Measurements from ENCODE around the gene ELMO1. TPM values are rescaled to one million over a fixed set of nuclear protein-coding genes. Genes with fewer than 3 reads are reported as not detected.

The ELMO1 gene
- total RNA-seq, 4 donors from 2014 or later: 58.7 to 293 (median 81.0) TPM

DNA sequence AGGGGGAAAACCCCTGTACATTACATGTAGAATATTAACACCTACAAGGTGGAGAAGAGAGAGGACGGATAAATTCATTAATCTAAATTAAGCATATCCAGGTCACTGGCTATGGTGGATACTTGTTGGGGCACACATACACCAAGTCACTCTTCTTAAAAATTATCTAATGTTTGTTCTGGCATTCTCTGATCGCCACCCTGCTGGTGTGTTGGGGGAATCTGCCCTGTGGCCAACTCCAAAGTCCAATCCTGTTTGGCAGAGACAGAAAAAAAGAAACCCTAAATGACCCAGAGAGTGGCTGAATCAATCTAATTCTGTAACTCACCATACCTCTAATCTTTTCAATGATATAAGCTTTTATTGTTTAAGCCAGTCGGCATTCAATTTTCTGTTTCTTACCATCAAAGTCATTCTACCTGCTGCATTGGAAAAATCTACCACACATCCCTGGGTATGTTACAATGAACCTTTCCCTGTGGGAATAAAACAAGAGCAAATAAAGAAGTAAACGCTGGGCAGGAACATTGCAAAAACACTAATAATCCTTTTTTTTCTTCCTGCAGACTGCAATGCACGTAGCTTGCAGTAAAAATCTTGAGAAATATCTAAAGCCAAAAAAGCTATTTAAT is 34.2 kb downstream of the ELMO1 start:
- ATAC-seq (ENCODE audit: low FRiP score) (no peak), DNase-seq (ENCODE audit: low spot score) (no peak)
- TF ChIP-seq, protein P1, sequence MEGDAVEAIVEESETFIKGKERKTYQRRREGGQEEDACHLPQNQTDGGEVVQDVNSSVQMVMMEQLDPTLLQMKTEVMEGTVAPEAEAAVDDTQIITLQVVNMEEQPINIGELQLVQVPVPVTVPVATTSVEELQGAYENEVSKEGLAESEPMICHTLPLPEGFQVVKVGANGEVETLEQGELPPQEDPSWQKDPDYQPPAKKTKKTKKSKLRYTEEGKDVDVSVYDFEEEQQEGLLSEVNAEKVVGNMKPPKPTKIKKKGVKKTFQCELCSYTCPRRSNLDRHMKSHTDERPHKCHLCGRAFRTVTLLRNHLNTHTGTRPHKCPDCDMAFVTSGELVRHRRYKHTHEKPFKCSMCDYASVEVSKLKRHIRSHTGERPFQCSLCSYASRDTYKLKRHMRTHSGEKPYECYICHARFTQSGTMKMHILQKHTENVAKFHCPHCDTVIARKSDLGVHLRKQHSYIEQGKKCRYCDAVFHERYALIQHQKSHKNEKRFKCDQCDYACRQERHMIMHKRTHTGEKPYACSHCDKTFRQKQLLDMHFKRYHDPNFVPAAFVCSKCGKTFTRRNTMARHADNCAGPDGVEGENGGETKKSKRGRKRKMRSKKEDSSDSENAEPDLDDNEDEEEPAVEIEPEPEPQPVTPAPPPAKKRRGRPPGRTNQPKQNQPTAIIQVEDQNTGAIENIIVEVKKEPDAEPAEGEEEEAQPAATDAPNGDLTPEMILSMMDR (IDR thresholded peaks at IDR 0.05): no peak

- no peak for DNase-seq (ENCODE audit: low spot score)
- no peak for ATAC-seq (ENCODE audit: low FRiP score)
- TF ChIP-seq, protein P1 (IDR thresholded peaks at IDR 0.05): no peak
Observed at GRCh38 chr7:37411444-37412034, 37.1 kb downstream of the ELMO1 start.

GRCh38 chr7:37410305-37411229 is 38.1 kb downstream of the ELMO1 start:
- TF ChIP-seq, protein P1 (IDR thresholded peaks at IDR 0.05): no peak
- no peak for ATAC-seq (ENCODE audit: low FRiP score)

GRCh38 chr7:37409461-37409860 is 39.2 kb downstream of the ELMO1 start:
- DNase-seq (ENCODE audit: low spot score) (no peak), ATAC-seq (ENCODE audit: low FRiP score) (no peak)

More at GRCh38 chr7:37410305-37411229, 38.1 kb downstream of the ELMO1 start:
- DNase-seq (ENCODE audit: low spot score): no peak

DNA sequence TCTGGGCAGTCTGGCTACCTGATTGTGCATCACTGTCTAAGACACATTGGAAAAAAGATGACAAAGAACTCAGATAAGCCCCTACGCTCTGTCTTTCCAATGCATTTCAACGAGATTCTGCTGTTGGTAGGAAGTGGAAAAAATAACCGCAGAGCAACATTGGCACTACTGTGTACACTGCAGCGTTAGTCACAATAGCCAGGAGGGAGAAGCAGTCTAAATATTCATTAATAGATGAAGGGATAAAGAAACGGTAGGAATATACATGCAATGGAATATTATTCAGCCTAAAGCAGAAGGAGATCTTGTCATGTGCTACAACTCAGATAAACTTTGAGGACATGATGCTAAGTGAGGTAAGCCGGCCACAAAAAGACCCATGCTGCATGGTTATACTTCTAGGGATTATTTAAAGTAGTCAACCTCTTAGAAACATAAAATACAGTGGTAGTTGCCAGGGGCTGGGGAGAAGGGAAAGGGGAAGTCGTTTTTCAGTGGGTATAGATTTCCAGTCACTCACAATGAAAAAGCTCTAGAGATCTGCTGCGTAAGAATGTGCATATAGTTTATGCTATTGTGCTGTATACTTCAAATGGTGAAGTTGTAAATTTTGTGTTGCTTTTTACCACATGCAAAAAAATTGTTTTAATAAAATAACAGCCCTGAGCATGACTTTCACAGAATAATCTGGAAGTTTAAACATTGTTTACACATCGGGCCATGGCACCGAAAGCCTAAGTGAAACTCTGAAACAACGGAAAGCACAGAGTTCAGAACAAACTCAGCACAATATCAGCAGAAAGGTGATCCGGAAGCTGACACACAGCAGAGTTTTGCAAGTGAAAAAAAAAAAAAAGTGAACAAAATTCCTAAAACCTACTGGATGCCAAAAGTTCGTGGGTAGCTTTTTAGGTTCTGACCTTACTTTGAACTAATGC is 40.1 kb downstream of the ELMO1 start:
- TF ChIP-seq, protein P1 (IDR thresholded peaks at IDR 0.05): no peak
- no peak for ATAC-seq (ENCODE audit: low FRiP score)
- no peak for DNase-seq (ENCODE audit: low spot score)

More at GRCh38 chr7:37409461-37409860, 39.2 kb downstream of the ELMO1 start:
- TF ChIP-seq, protein P1 (IDR thresholded peaks at IDR 0.05): no peak

DNA sequence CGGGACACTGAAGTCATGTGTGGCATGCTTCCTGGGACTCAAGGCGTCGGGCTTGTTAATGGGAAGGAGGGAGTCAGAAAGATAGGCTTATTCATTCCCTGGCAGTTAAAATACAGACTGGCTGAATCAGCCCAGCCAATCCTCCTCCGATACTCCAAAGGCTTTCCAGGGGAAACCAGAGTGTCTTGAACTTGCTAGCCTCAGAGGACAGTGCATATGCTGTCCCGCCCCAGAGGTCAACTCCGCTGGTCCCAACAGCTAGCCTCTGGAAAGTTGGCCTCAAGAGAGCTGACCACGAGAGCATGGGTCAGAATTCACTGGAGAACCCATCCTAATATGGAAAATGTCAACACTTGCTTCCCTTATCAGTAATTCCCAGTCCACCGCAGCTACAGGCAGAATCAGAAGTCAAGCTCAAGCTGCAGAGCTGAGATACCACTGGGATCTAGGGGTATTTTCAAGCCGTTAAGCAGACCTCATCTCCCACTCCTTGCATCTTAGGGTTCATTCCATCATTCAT is 43.0 kb downstream of the ELMO1 start:
- peak; percentile 54 for ATAC-seq (ENCODE audit: low FRiP score)
- DNase-seq (ENCODE audit: low spot score): no peak
- TF ChIP-seq, protein P1 (IDR thresholded peaks at IDR 0.05): no peak
